LNCAP (cell line): ENCODE measurements around the gene C17orf114.

ENCODE experiments used
- CTCF ChIP-seq: fragments of 450-650 bp; IDR thresholded peaks from 2 replicates; pipeline ENCODE4 v1.5.1; 2017; ENCODE audit warnings: mild to moderate bottlenecking

The C17orf114 gene

GRCh38 chr17:4780325-4780955 is 21.7 kb downstream of the C17orf114 start:
- TF ChIP-seq CTCF, result no peak

- no peak for TF ChIP-seq CTCF
Observed at GRCh38 chr17:4777969-4778760, 24.0 kb downstream of the C17orf114 start.

GRCh38 chr17:4772235-4772613 is 29.9 kb downstream of the C17orf114 start:
- no peak for TF ChIP-seq CTCF

- no peak for TF ChIP-seq CTCF
Observed at GRCh38 chr17:4771519-4772234, 30.5 kb downstream of the C17orf114 start, which contains the start of gene TM4SF5. Gene TM4SF5 (plus strand): TSS chr17:4771886. CDS start chr17:4771923, 37 bp downstream.

GRCh38 chr17:4769628-4770027 is 32.5 kb downstream of the C17orf114 start:
- TF ChIP-seq CTCF, result no peak

GRCh38 chr17:4768298-4768697 is 33.8 kb downstream of the C17orf114 start:
- no peak for TF ChIP-seq CTCF

GRCh38 chr17:4766723-4767122 is 35.4 kb downstream of the C17orf114 start:
- no peak for TF ChIP-seq CTCF
